HEK293 (cell line): ENCODE data around the gene OPCML.

Experiments
- CTCF ChIA-PET: fragments of 350-600 bp; formaldehyde crosslinking; extraction: SDS; loops from one replicate; lab custom pipeline; 2021; ENCODE audit warnings: antibody characterized with exemption; lab: Yijun Ruan, JAX
- POLR2A ChIA-PET: fragments of 300-600 bp; formaldehyde crosslinking; extraction: SDS; loops from one replicate; lab custom pipeline; 2020; ENCODE audit warnings: antibody characterized with exemption, inconsistent platforms; lab: Yijun Ruan, JAX
- H3K27ac ChIP-seq: fragments of 200-500 bp; sonication (Bioruptor generic); 2 replicates; pipeline ENCODE4 v1.5.1; 2014; ENCODE audit warnings: low read depth, low read length, control low read depth, inconsistent platforms; ENCODE audit errors: extremely low read depth
- H3K36me3 ChIP-seq, 2 experiments: fragments of 200-500 bp in 1 of 2; sonication (Bioruptor generic) in 1 of 2; 1 replicate in 1 of 2; 2 replicates in 1 of 2; pipeline ENCODE4 v1.5.1; 2014 to 2017; ENCODE audit warnings: inconsistent platforms in 2 of 2, low read length in 2 of 2; ENCODE audit not compliant: control insufficient read depth in 2 of 2, insufficient read depth in 1 of 2
- H3K4me1 ChIP-seq: fragments of 200-500 bp; sonication (Bioruptor generic); 2 replicates; pipeline ENCODE4 v1.5.1; 2014; ENCODE audit warnings: mild to moderate bottlenecking, low read length, inconsistent platforms; ENCODE audit not compliant: control insufficient read depth, insufficient read depth
- H3K4me3 ChIP-seq: 2 replicates; pipeline ENCODE4 v1.5.1; 2011; ENCODE audit warnings: low read depth, mild to moderate bottlenecking, control low read depth, low read length, moderate library complexity
- H3K9me3 ChIP-seq: fragments of 200-500 bp; sonication (Bioruptor generic); 2 replicates; pipeline ENCODE4 v1.5.1; 2014; ENCODE audit warnings: low read depth, low read length, inconsistent platforms; ENCODE audit not compliant: control insufficient read depth, insufficient read depth
- GFI1B ChIP-seq: fragments of 450-650 bp; formaldehyde crosslinking; IDR thresholded peaks from 2 replicates; pipeline ENCODE4 v1.5.1; 2016; ENCODE audit warnings: missing biosample characterization, missing genetic modification characterization
- INSM2 ChIP-seq: fragments of 450-650 bp; formaldehyde crosslinking; IDR thresholded peaks from 2 replicates; pipeline ENCODE4 v1.5.1; 2016; ENCODE audit warnings: missing biosample characterization, missing genetic modification characterization
- KLF7 ChIP-seq: fragments of 450-650 bp; formaldehyde crosslinking; IDR thresholded peaks from 2 replicates; pipeline ENCODE4 v1.5.1; 2016; ENCODE audit warnings: missing biosample characterization, missing genetic modification characterization, borderline replicate concordance
- MEIS1 ChIP-seq: sonication (generic); formaldehyde crosslinking; IDR thresholded peaks from 2 replicates; pipeline ENCODE4 v1.8.1; 2022; ENCODE audit warnings: missing genetic modification reagents, mild to moderate bottlenecking, borderline replicate concordance
- ZNF140 ChIP-seq: fragments of 450-650 bp; formaldehyde crosslinking; IDR thresholded peaks from 2 replicates; pipeline ENCODE4 v1.5.1; 2016; ENCODE audit warnings: missing biosample characterization, missing genetic modification characterization
- ZNF184 ChIP-seq: fragments of 450-650 bp; IDR thresholded peaks from 2 replicates; pipeline ENCODE4 v1.5.1; 2018; ENCODE audit warnings: missing biosample characterization, mild to moderate bottlenecking, missing genetic modification characterization
- ZNF239 ChIP-seq: fragments of 450-650 bp; formaldehyde crosslinking; IDR thresholded peaks from 2 replicates; pipeline ENCODE4 v1.5.1; 2016; ENCODE audit warnings: missing biosample characterization, missing genetic modification characterization
- ZNF248 ChIP-seq: fragments of 450-650 bp; formaldehyde crosslinking; IDR thresholded peaks from 2 replicates; pipeline ENCODE4 v1.5.1; 2017; ENCODE audit warnings: missing biosample characterization, missing genetic modification characterization
- ZNF266 ChIP-seq: fragments of 450-650 bp; formaldehyde crosslinking; IDR thresholded peaks from 2 replicates; pipeline ENCODE4 v1.5.1; 2016; ENCODE audit warnings: missing biosample characterization, missing genetic modification characterization, low read depth
- ZNF350 ChIP-seq: fragments of 450-650 bp; formaldehyde crosslinking; IDR thresholded peaks from 2 replicates; pipeline ENCODE4 v1.5.0; 2017; ENCODE audit warnings: missing biosample characterization, mild to moderate bottlenecking, missing genetic modification characterization
- ZNF416 ChIP-seq: fragments of 450-650 bp; formaldehyde crosslinking; IDR thresholded peaks from 2 replicates; pipeline ENCODE4 v1.5.1; 2016; ENCODE audit warnings: missing biosample characterization, missing genetic modification characterization
- ZNF426 ChIP-seq: fragments of 450-650 bp; formaldehyde crosslinking; IDR thresholded peaks from 2 replicates; pipeline ENCODE4 v1.5.1; 2017; ENCODE audit warnings: missing biosample characterization, missing genetic modification characterization, mild to moderate bottlenecking, inconsistent platforms, moderate library complexity
- ZNF48 ChIP-seq: fragments of 450-650 bp; formaldehyde crosslinking; IDR thresholded peaks from 2 replicates; pipeline ENCODE4 v1.5.1; 2016; ENCODE audit warnings: missing biosample characterization, missing genetic modification characterization
- ZNF558 ChIP-seq: fragments of 450-650 bp; formaldehyde crosslinking; IDR thresholded peaks from 2 replicates; pipeline ENCODE4 v1.5.1; 2016; ENCODE audit warnings: missing biosample characterization, missing genetic modification characterization
- ZNF654 ChIP-seq: fragments of 450-650 bp; formaldehyde crosslinking; IDR thresholded peaks from 2 replicates; pipeline ENCODE4 v1.5.1; 2016; ENCODE audit warnings: low read depth, missing biosample characterization, missing genetic modification characterization
- ZNF664 ChIP-seq: fragments of 450-650 bp; formaldehyde crosslinking; IDR thresholded peaks from 2 replicates; pipeline ENCODE4 v1.5.1; 2016; ENCODE audit warnings: missing biosample characterization, missing genetic modification characterization
- ZNF768 ChIP-seq: fragments of 450-650 bp; formaldehyde crosslinking; IDR thresholded peaks from 2 replicates; pipeline ENCODE4 v1.5.1; 2018; ENCODE audit warnings: missing biosample characterization, mild to moderate bottlenecking, missing genetic modification characterization
- ZSCAN16 ChIP-seq: fragments of 450-650 bp; formaldehyde crosslinking; IDR thresholded peaks from 2 replicates; pipeline ENCODE4 v1.5.1; 2016; ENCODE audit warnings: missing biosample characterization, missing genetic modification characterization
- TF ChIP-seq, protein P1 (sequence below): fragments of 450-650 bp; formaldehyde crosslinking; IDR thresholded peaks from 2 replicates; pipeline ENCODE4 v1.5.1; 2017; ENCODE audit warnings: missing biosample characterization, missing genetic modification characterization
- TF ChIP-seq, protein P2 (sequence below): fragments of 450-650 bp; formaldehyde crosslinking; IDR thresholded peaks from 2 replicates; pipeline ENCODE4 v1.5.1; 2016; ENCODE audit warnings: missing biosample characterization, missing genetic modification characterization
- TF ChIP-seq, protein P3 (sequence below): fragments of 450-650 bp; formaldehyde crosslinking; IDR thresholded peaks from 2 replicates; pipeline ENCODE4 v1.5.1; 2016; ENCODE audit warnings: missing biosample characterization, missing genetic modification characterization
- TF ChIP-seq, protein P4 (sequence below): IDR thresholded peaks from 2 replicates; pipeline ENCODE4 v1.6.1; 2011; ENCODE audit warnings: mild to moderate bottlenecking, low read depth, low read length, borderline replicate concordance

OPCML gene

GRCh38 chr11:133163463-133164419, 368.6 kb downstream of the OPCML start:
- Histone ChIP-seq H3K36me3 (no peaks in the 10 kb centered on the region), H3K27ac (no peak overlapping the region), H3K9me3 (no peaks in the 10 kb centered on the region), H3K4me3 (no peak overlapping the region), H3K4me1 (no peaks in the 10 kb centered on the region)
- ChIA-PET POLR2A (no interaction called here), CTCF (interaction anchor here (0.6 to 3.5 kb wide), 22 partner anchors 11 to 1404 kb away, joined by 3 to 19 read pairs (median 4); no protein-coding TSS in a partner anchor)
- no peak for TF ChIP-seq ZNF558 (tag by site-specific recombination)
- peak; percentile 26; the same call in 1 of the 2 replicates for TF ChIP-seq ZNF654 (tag by site-specific recombination)
- TF ChIP-seq ZNF768 (tag by site-specific recombination), result no peak

DNA sequence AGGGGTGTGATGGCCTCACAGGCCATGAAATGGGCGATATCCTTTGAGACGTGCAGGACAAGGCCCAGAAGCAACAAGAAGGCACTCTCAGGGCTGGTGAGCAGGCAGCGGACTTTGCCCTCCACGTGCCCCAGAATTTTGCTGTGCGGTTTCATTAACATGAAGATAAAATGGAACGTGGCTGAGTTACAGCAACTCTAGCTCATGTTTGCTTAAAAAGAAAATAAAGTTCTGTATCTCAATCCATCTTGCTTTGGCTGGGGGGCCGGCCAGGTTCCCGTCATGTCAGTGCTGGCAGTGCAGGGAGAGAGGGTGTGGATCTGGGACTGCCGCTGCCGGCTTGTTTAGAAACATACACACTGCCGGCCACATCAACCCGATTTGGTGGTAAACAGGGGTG, 370.1 kb downstream of the OPCML start:
- Histone ChIP-seq H3K4me3 (no peak overlapping the region), H3K4me1 (no peaks in the 10 kb centered on the region), H3K36me3 (no peaks in the 10 kb centered on the region), H3K9me3 (no peaks in the 10 kb centered on the region), H3K27ac (no peak overlapping the region)
- CTCF ChIA-PET, result interaction anchor here (1.3 kb wide), 1 partner anchor 16 kb away, joined by 5 read pairs; no protein-coding TSS in a partner anchor
- POLR2A ChIA-PET, result no interaction called here
- no peak for TF ChIP-seq ZNF416 (tag by site-specific recombination)
- no peak for TF ChIP-seq ZNF140
- TF ChIP-seq, protein P1, sequence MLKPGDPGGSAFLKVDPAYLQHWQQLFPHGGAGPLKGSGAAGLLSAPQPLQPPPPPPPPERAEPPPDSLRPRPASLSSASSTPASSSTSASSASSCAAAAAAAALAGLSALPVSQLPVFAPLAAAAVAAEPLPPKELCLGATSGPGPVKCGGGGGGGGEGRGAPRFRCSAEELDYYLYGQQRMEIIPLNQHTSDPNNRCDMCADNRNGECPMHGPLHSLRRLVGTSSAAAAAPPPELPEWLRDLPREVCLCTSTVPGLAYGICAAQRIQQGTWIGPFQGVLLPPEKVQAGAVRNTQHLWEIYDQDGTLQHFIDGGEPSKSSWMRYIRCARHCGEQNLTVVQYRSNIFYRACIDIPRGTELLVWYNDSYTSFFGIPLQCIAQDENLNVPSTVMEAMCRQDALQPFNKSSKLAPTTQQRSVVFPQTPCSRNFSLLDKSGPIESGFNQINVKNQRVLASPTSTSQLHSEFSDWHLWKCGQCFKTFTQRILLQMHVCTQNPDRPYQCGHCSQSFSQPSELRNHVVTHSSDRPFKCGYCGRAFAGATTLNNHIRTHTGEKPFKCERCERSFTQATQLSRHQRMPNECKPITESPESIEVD (tag by site-specific recombination), result no peak
- no peak for TF ChIP-seq ZNF426
- TF ChIP-seq, protein P2, sequence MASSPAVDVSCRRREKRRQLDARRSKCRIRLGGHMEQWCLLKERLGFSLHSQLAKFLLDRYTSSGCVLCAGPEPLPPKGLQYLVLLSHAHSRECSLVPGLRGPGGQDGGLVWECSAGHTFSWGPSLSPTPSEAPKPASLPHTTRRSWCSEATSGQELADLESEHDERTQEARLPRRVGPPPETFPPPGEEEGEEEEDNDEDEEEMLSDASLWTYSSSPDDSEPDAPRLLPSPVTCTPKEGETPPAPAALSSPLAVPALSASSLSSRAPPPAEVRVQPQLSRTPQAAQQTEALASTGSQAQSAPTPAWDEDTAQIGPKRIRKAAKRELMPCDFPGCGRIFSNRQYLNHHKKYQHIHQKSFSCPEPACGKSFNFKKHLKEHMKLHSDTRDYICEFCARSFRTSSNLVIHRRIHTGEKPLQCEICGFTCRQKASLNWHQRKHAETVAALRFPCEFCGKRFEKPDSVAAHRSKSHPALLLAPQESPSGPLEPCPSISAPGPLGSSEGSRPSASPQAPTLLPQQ (tag by site-specific recombination), result no peak
- TF ChIP-seq ZNF266 (tag by site-specific recombination), result no peak

GRCh38 chr11:133160754-133161153, 371.5 kb downstream of the OPCML start:
- no peak overlapping the region for H3K27ac ChIP-seq
- POLR2A ChIA-PET, result no interaction called here
- no peaks in the 10 kb centered on the region for H3K4me1 ChIP-seq
- TF ChIP-seq GFI1B (tag by site-specific recombination) (no peak), ZNF48 (tag by site-specific recombination) (no peak), ZNF248 (no peak), INSM2 (no peak), ZSCAN16 (tag by site-specific recombination) (no peak), ZNF350 (no peak), ZNF664 (tag by site-specific recombination) (no peak), ZNF184 (tag by site-specific recombination) (no peak), MEIS1 (CRISPR knock-in tag) (no peak), ZNF140 (no peak), KLF7 (no peak), ZNF654 (tag by site-specific recombination) (no peak), ZNF239 (tag by site-specific recombination) (no peak)
- TF ChIP-seq, protein P3, sequence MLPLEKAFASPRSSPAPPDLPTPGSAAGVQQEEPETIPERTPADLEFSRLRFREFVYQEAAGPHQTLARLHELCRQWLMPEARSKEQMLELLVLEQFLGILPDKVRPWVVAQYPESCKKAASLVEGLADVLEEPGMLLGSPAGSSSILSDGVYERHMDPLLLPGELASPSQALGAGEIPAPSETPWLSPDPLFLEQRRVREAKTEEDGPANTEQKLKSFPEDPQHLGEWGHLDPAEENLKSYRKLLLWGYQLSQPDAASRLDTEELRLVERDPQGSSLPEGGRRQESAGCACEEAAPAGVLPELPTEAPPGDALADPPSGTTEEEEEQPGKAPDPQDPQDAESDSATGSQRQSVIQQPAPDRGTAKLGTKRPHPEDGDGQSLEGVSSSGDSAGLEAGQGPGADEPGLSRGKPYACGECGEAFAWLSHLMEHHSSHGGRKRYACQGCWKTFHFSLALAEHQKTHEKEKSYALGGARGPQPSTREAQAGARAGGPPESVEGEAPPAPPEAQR (tag by site-specific recombination), result no peak
- TF ChIP-seq, protein P4, sequence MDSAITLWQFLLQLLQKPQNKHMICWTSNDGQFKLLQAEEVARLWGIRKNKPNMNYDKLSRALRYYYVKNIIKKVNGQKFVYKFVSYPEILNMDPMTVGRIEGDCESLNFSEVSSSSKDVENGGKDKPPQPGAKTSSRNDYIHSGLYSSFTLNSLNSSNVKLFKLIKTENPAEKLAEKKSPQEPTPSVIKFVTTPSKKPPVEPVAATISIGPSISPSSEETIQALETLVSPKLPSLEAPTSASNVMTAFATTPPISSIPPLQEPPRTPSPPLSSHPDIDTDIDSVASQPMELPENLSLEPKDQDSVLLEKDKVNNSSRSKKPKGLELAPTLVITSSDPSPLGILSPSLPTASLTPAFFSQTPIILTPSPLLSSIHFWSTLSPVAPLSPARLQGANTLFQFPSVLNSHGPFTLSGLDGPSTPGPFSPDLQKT, result no peak
- no peaks in the 10 kb centered on the region for H3K36me3 ChIP-seq
- CTCF ChIA-PET, result interaction anchor here (1.6 kb wide), 1 partner anchor 26 kb away, joined by 8 read pairs; no protein-coding TSS in a partner anchor
- no peaks in the 10 kb centered on the region for H3K9me3 ChIP-seq
- H3K4me3 ChIP-seq, result no peak overlapping the region
